PC-9 (cell line): Measurements from ENCODE around the gene ZBTB7C.

Experiments
- CTCF ChIP-seq: fragments of 200-600 bp; sonication (generic); conservative IDR thresholded peaks from 2 replicates; pipeline ENCODE4 v1.6.1; 2017; ENCODE audit warnings: mixed run types, antibody characterized with exemption, mild to moderate bottlenecking, moderate library complexity
- EZH2 ChIP-seq: fragments of 200-600 bp; sonication (generic); IDR thresholded peaks from 2 replicates; pipeline ENCODE4 v1.8.0; 2017; ENCODE audit warnings: antibody characterized with exemption, low read depth

GRCh38 chr18:48123941-48124340, 285.2 kb downstream of the ZBTB7C start:
- no peak for TF ChIP-seq EZH2
- no peak for TF ChIP-seq CTCF
